ENCODE data around the gene KLHL30. TPM values are rescaled to one million over a fixed set of nuclear protein-coding genes. Genes with fewer than 3 reads are reported as not detected.

KLHL30 gene
- total RNA-seq, 2 experiments from 2014 or later: 0.09 to 1.9 TPM

- BruUV-seq (replicated peaks): no TSS peak
- H3K9me2 ChIP-seq (ENCODE audit: insufficient read depth, low read length): no peaks in the 10 kb centered on the region
These were observed 18.6 kb upstream of the KLHL30 start for GRCh38 chr2:238119756-238120462.

GRCh38 chr2:238120463-238121298 is 17.8 kb upstream of the KLHL30 start:
- ChIA-PET POLR2A (interaction anchor here (1.6 kb wide), 1 partner anchor 12 kb away, joined by 4 read pairs; no protein-coding TSS in a partner anchor), CTCF (ENCODE audit: unreplicated experiment) (no interaction called here)
- no peak for DNase-seq (ENCODE audit: low spot score)
- intact Hi-C loops (cut with micrococcal nuclease; ENCODE audit: unreplicated experiment): no loop called here
- no peaks in the 10 kb centered on the region for H3K79me2 ChIP-seq (ENCODE audit: insufficient read depth, low read depth, low read length)
- no peak for TF ChIP-seq EZH2phosphoT487 (IDR thresholded peaks at IDR 0.05; ENCODE audit: borderline replicate concordance, low read depth, low read length)
- TF ChIP-seq, protein P1, sequence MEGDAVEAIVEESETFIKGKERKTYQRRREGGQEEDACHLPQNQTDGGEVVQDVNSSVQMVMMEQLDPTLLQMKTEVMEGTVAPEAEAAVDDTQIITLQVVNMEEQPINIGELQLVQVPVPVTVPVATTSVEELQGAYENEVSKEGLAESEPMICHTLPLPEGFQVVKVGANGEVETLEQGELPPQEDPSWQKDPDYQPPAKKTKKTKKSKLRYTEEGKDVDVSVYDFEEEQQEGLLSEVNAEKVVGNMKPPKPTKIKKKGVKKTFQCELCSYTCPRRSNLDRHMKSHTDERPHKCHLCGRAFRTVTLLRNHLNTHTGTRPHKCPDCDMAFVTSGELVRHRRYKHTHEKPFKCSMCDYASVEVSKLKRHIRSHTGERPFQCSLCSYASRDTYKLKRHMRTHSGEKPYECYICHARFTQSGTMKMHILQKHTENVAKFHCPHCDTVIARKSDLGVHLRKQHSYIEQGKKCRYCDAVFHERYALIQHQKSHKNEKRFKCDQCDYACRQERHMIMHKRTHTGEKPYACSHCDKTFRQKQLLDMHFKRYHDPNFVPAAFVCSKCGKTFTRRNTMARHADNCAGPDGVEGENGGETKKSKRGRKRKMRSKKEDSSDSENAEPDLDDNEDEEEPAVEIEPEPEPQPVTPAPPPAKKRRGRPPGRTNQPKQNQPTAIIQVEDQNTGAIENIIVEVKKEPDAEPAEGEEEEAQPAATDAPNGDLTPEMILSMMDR (conservative IDR thresholded peaks at IDR 0.05; ENCODE audit: low read length): no peak
- no peak overlapping the region for H3K4me3 ChIP-seq (ENCODE audit: low read depth, low read length, poor library complexity, severe bottlenecking)
- no peak overlapping the region for H3K27ac ChIP-seq (ENCODE audit: low read depth, low read length, poor library complexity, severe bottlenecking)
- H3K9me2 ChIP-seq (ENCODE audit: insufficient read depth, low read length): no peaks in the 10 kb centered on the region
- H3K4me1 ChIP-seq (ENCODE audit: insufficient read depth, low read length, poor library complexity, severe bottlenecking): peaks cover 10% of the 10 kb centered on the region
- no peaks in the 10 kb centered on the region for H4K20me1 ChIP-seq (ENCODE audit: insufficient read depth, low read length)
- H2AFZ ChIP-seq (ENCODE audit: low read length): no peak overlapping the region
- H3K9me3 ChIP-seq (ENCODE audit: low read length): no peaks in the 10 kb centered on the region
- no peak overlapping the region for H3K4me2 ChIP-seq (ENCODE audit: low read length)
- H3K36me3 ChIP-seq (ENCODE audit: insufficient read depth, low read length): no peaks in the 10 kb centered on the region
- BruUV-seq (replicated peaks): no TSS peak

More at GRCh38 chr2:238119756-238120462, 18.6 kb upstream of the KLHL30 start:
- Histone ChIP-seq H3K4me2 (ENCODE audit: low read length) (peak overlapping the region; percentile 15; the same call in 1 of the 2 replicates), H3K4me1 (ENCODE audit: insufficient read depth, low read length, poor library complexity, severe bottlenecking) (peaks cover 10% of the 10 kb centered on the region), H4K20me1 (ENCODE audit: insufficient read depth, low read length) (no peaks in the 10 kb centered on the region), H3K79me2 (ENCODE audit: insufficient read depth, low read depth, low read length) (no peaks in the 10 kb centered on the region), H3K4me3 (ENCODE audit: low read depth, low read length, poor library complexity, severe bottlenecking) (no peak overlapping the region), H3K27ac (ENCODE audit: low read depth, low read length, poor library complexity, severe bottlenecking) (no peak overlapping the region), H2AFZ (ENCODE audit: low read length) (no peak overlapping the region), H3K36me3 (ENCODE audit: insufficient read depth, low read length) (no peaks in the 10 kb centered on the region), H3K9me3 (ENCODE audit: low read length) (no peaks in the 10 kb centered on the region)
- CTCF ChIA-PET (ENCODE audit: unreplicated experiment): interaction anchor here (0.7 kb wide), 1 partner anchor 642 kb away, joined by 4 read pairs; no protein-coding TSS in a partner anchor
- intact Hi-C loops (cut with micrococcal nuclease; ENCODE audit: unreplicated experiment): no loop called here
- TF ChIP-seq, protein P1 (conservative IDR thresholded peaks at IDR 0.05; ENCODE audit: low read length): no peak
- TF ChIP-seq EZH2phosphoT487 (IDR thresholded peaks at IDR 0.05; ENCODE audit: borderline replicate concordance, low read depth, low read length): no peak
- POLR2A ChIA-PET: interaction anchor here (0.7 kb wide), 1 partner anchor 710 kb away, joined by 7 read pairs; no protein-coding TSS in a partner anchor
- peak; percentile 47 for DNase-seq (ENCODE audit: low spot score)
